GM12891 (cell line): Measurements from ENCODE around the gene BCL2L13.

Experiments
- PAX5 ChIP-seq: IDR thresholded peaks from 2 replicates; pipeline ENCODE4 v1.6.1; 2011; ENCODE audit warnings: low read length, moderate library complexity, mild to moderate bottlenecking; ENCODE audit not compliant: insufficient read depth, severe bottlenecking
- POLR2A ChIP-seq: IDR thresholded peaks from 2 replicates; pipeline ENCODE4 v1.6.1; 2011; ENCODE audit warnings: low read depth, low read length, control low read depth
- POLR2AphosphoS5 ChIP-seq: IDR thresholded peaks from 2 replicates; pipeline ENCODE4 v1.6.1; 2011; ENCODE audit warnings: low read depth, low read length, control low read depth
- POU2F2 ChIP-seq: IDR thresholded peaks from 2 replicates; pipeline ENCODE4 v1.6.1; 2011; ENCODE audit warnings: low read depth, mild to moderate bottlenecking, control low read depth, low read length, moderate library complexity
- SPI1 ChIP-seq: IDR thresholded peaks from 2 replicates; pipeline ENCODE4 v1.6.1; 2011; ENCODE audit warnings: low read depth, low read length, control low read depth
- TAF1 ChIP-seq: IDR thresholded peaks from 2 replicates; pipeline ENCODE4 v1.6.1; 2011; ENCODE audit warnings: low read depth, low read length, control low read depth

DNA sequence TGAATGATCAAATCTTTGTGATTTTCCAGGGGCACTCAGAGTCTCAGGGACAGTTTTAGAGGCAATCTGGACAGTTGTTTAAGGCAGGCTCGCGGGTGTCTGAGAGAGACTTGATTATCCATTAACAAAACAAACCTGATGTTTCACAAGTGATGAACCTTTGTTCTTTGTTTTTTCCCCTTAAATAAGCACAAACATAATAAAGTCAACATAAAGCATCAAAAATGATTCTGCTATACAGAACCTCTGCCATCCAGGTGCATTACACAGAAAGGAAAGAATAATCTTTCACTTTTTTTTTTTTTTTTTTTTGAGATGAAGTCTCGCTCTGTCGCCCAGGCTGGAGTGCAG is 122.6 kb downstream of the BCL2L13 start:
- no peak for TF ChIP-seq POLR2A
- no peak for TF ChIP-seq POLR2AphosphoS5
- TF ChIP-seq SPI1, result no peak
- TF ChIP-seq TAF1, result no peak
- no peak for TF ChIP-seq PAX5
- no peak for TF ChIP-seq POU2F2
